GM12878 (cell line): Measurements from ENCODE around the gene MSRB1. TPM values are rescaled to one million over a fixed set of nuclear protein-coding genes. Genes with fewer than 3 reads are reported as not detected.
A peak's percentile ranks its signal among the peaks of the same experiment; 100 is the strongest.

ENCODE experiments used
- BHLHE40 ChIP-seq, 2 experiments: fragments of 450-650 bp in 1 of 2; IDR thresholded peaks; 2 replicates each; pipeline ENCODE4 v1.6.1; 2011 to 2017; ENCODE audit warnings: low read depth in 2 of 2, borderline replicate concordance in 1 of 2, improper control_type of control experiment in 1 of 2, low read length in 1 of 2, mild to moderate bottlenecking in 1 of 2
- CEBPZ ChIP-seq: fragments of 150-350 bp; IDR thresholded peaks from 2 replicates; pipeline ENCODE4 v1.6.1; 2016; ENCODE audit warnings: low read depth, low read length
- ETV6 ChIP-seq, 2 experiments: fragments of 450-650 bp in 1 of 2; IDR thresholded peaks in 1 of 2; conservative IDR thresholded peaks in 1 of 2; 2 replicates each; pipeline ENCODE4 v1.6.1; 2014; ENCODE audit warnings: antibody characterized with exemption in 1 of 2, borderline replicate concordance in 1 of 2, low read depth in 1 of 2, mild to moderate bottlenecking in 1 of 2, moderate library complexity in 1 of 2
- GATAD2B ChIP-seq: fragments of 450-650 bp; conservative IDR thresholded peaks from 2 replicates; pipeline ENCODE4 v1.6.1; 2017; ENCODE audit warnings: low read depth, mild to moderate bottlenecking, moderate library complexity
- KDM1A ChIP-seq: fragments of 200-600 bp; sonication (generic); IDR thresholded peaks from 2 replicates; pipeline ENCODE4 v1.6.1; 2016; ENCODE audit warnings: borderline replicate concordance
- LARP7 ChIP-seq: fragments of 450-650 bp; IDR thresholded peaks from 2 replicates; pipeline ENCODE4 v1.6.1; 2017; ENCODE audit warnings: mild to moderate bottlenecking
- MAX ChIP-seq: IDR thresholded peaks from 2 replicates; pipeline ENCODE4 v1.6.1; 2012; ENCODE audit warnings: low read depth, low read length, improper control_type of control experiment
- MYC ChIP-seq: IDR thresholded peaks from 2 replicates; pipeline ENCODE4 v1.6.1; 2011; ENCODE audit warnings: mild to moderate bottlenecking, low read length, moderate library complexity, inconsistent platforms; ENCODE audit not compliant: insufficient read depth, insufficient replicate concordance, insufficient read length, severe bottlenecking
- NKRF ChIP-seq: fragments of 450-650 bp; conservative IDR thresholded peaks from 2 replicates; pipeline ENCODE4 v1.6.1; 2017; ENCODE audit warnings: mild to moderate bottlenecking, moderate library complexity
- NRF1 ChIP-seq: conservative IDR thresholded peaks from 2 replicates; pipeline ENCODE4 v1.6.1; 2011; ENCODE audit warnings: mild to moderate bottlenecking, low read depth, low read length, improper control_type of control experiment
- POLR2AphosphoS5 ChIP-seq: IDR thresholded peaks from 2 replicates; pipeline ENCODE4 v1.6.1; 2011; ENCODE audit warnings: mild to moderate bottlenecking, low read length, inconsistent platforms
- RELA ChIP-seq: fragments of 450-650 bp; IDR thresholded peaks from 2 replicates; pipeline ENCODE4 v1.8.0; 2014; ENCODE audit warnings: borderline replicate concordance; ENCODE audit not compliant: partially characterized antibody
- SMARCA5 ChIP-seq: fragments of 450-650 bp; IDR thresholded peaks from 2 replicates; pipeline ENCODE4 v1.6.1; 2017; ENCODE audit warnings: mild to moderate bottlenecking
- ZNF687 ChIP-seq: fragments of 450-650 bp; IDR thresholded peaks from 2 replicates; pipeline ENCODE4 v1.6.1; 2017; ENCODE audit warnings: mild to moderate bottlenecking, moderate library complexity
- polyA plus RNA-seq, 11 experiments: library from polyadenylated mRNA; depleted of rRNA in 4 of 11; unstranded in 6 of 11; stranded (reverse) in 5 of 11; fragments of >200 nt; fragmentation: Nextera tagmentation in 4 of 11; fragmentation: Illumina TruSeq in 1 of 11; extraction: Ambion mirVana in 4 of 11; extraction: Trizol in 1 of 11; gene quantifications; 1 replicate in 1 of 11; 2 replicates in 10 of 11; pipeline versions ENCODE4 v1.2.1 to v1.2.3, GENCODE V29; 2011 to 2016; ENCODE audit warnings: inconsistent platforms in 2 of 11, missing spikeins in 2 of 11, low read depth in 1 of 11
- total RNA-seq, 4 experiments: library from RNA; depleted of rRNA in 3 of 4; stranded (reverse); fragments of >200 nt in 3 of 4; fragmentation: Illumina TruSeq in 1 of 4; extraction: Trizol in 1 of 4; gene quantifications; 2 replicates each; pipeline versions ENCODE4 v1.2.1 to v1.2.3, GENCODE V29; 2013 to 2021

The MSRB1 gene
- total and polyA plus RNA-seq, 10 of the 15 experiments (the other 5 are each of a cell fraction or from before 2014, with no cell fraction given): 5.1 to 48.6 (median 25.7) TPM

- peak; percentile 93 for TF ChIP-seq ZNF687
- TF ChIP-seq GATAD2B: peak; percentile 73
- peak; percentile 75 for TF ChIP-seq MAX
- TF ChIP-seq RELA: peak; percentile 78
- peak; percentile 56; the same call in 1 of the 2 replicates for TF ChIP-seq LARP7
- peak; percentile 13; the same call in 1 of the 2 replicates for TF ChIP-seq NKRF
- TF ChIP-seq MYC: no peak
- TF ChIP-seq SMARCA5: peak; percentile 93
- TF ChIP-seq POLR2AphosphoS5: peak; percentile 18; the same call in 1 of the 2 replicates
- no peak for TF ChIP-seq NRF1
- no peak for TF ChIP-seq ETV6 (conservative IDR thresholded peaks at IDR 0.05 in 1 of 2, IDR thresholded peaks at IDR 0.05 in 1 of 2; ENCODE audit: borderline replicate concordance in 1 of 2, low read depth in 1 of 2)
- TF ChIP-seq BHLHE40 (IDR thresholded peaks at IDR 0.05; ENCODE audit: borderline replicate concordance in 1 of 2, low read depth in 2 of 2, low read length in 1 of 2): peak in 1 of 2 experiments; percentile 29; a peak in 2 of 4 replicates
- no peak for TF ChIP-seq CEBPZ
- TF ChIP-seq KDM1A: no peak
Observed at GRCh38 chr16:1991948-1992703, 49.1 kb upstream of the MSRB1 start (continued).
